ENCODE results near the gene FTCD.

FTCD gene

GRCh38 chr21:46136739-46137349 lies 18.5 kb downstream of the FTCD start:
- no peak for DNase-seq

DNA sequence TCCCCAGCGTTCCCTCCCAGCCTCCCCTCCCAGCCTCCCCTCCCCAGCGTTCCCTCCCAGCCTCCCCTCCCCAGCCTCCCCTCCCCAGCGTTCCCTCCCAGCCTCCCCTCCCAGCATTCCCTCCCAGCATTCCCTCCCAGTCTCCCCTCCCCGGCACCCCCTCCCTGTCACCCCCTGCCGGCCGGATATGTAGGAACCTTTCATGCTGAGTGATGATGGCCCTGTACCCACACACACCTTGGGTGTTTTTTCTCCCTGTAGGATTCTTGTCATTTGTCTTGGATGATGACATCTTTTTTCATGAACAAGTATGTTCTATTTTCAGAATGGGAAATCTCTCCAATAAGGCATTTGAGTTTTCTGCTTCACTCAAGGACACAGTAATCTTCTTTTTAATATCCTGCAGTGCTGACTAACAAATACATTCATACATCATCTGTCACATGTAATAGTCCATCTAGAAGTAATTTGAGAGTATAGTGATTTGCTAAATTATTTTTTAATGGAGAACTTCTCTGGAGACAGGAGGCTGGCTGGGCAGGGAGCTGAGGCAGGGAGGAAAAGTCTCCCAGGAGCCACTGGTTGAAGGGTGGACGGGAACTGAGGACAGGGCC lies 19.5 kb downstream of the FTCD start:
- DNase-seq: no peak

DNA sequence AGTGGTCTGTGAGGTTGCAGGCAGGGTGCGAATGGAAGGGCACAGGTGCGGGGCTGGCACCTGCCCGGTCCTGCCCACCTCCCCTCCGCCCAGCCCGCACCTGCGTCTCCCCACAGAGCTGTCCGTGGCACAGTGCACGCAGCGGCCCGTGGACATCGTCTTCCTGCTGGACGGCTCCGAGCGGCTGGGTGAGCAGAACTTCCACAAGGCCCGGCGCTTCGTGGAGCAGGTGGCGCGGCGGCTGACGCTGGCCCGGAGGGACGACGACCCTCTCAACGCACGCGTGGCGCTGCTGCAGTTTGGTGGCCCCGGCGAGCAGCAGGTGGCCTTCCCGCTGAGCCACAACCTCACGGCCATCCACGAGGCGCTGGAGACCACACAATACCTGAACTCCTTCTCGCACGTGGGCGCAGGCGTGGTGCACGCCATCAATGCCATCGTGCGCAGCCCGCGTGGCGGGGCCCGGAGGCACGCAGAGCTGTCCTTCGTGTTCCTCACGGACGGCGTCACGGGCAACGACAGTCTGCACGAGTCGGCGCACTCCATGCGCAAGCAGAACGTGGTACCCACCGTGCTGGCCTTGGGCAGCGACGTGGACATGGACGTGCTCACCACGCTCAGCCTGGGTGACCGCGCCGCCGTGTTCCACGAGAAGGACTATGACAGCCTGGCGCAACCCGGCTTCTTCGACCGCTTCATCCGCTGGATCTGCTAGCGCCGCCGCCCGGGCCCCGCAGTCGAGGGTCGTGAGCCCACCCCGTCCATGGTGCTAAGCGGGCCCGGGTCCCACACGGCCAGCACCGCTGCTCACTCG lies 23.3 kb downstream of the FTCD start:
- DNase-seq: no peak

GRCh38 chr21:46131588-46131837 lies 23.9 kb downstream of the FTCD start:
- no peak for DNase-seq

- no peak for DNase-seq
Observed at GRCh38 chr21:46130831-46131587, 24.4 kb downstream of the FTCD start.

DNA sequence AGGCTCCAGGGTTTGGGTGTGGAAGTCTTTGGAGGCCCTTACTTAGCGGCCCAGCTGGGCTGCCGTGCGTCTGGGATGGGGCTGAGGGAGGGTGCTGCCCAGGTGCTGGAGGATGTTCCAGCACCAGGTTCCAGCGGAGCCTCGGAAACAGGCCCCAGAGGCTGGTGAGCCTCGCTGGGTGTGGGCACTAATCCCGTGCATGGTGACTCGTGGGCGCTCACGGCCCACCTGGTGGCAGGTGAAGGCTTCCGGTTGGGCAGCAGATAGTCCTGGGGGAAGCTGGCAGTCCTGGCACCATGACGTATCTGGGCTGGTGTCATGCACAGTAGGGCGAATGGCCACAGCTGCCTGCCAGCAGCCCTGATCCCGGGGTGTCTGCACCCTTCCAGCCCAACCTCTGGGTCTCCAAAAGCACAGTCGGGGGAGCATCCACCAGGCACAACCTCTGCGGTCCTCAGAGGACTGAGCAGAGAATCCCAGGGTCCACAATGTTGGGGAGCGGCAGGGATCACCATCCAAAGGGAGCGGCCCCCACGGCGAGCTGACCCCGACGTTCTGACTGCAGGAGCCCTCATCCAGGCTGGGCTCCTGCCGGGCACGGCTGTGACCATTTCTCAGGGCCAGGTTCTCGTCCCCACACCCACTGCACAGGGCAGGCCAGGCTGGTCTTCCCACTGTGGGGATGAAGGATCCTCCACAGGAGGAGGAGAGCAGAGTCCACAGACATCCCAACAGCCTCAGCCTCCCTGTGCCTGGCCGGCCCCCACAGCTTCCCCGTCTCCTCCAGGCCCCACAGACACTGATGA lies 25.3 kb downstream of the FTCD start:
- DNase-seq: no peak

DNA sequence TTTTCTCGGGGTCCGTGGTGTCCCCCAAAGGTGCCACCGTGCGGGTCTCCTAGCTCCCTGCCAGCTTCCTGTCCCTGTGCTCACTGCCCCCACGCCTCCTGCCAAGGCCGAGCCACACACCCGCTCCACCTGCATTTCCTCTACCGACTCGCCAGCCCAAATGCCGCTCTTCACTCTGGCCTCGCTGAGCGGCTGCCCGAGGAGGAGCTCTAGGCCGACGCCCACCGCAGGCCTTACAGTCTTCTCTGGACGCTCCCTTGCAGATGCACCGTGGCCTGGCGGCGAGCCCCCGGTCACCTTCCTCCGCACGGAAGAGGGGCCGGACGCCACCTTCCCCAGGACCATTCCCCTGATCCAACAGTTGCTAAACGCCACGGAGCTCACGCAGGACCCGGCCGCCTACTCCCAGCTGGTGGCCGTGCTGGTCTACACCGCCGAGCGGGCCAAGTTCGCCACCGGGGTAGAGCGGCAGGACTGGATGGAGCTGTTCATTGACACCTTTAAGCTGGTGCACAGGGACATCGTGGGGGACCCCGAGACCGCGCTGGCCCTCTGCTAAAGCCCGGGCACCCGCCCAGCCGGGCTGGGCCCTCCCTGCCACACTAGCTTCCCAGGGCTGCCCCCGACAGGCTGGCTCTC lies 26.3 kb downstream of the FTCD start:
- DNase-seq: no peak

DNA sequence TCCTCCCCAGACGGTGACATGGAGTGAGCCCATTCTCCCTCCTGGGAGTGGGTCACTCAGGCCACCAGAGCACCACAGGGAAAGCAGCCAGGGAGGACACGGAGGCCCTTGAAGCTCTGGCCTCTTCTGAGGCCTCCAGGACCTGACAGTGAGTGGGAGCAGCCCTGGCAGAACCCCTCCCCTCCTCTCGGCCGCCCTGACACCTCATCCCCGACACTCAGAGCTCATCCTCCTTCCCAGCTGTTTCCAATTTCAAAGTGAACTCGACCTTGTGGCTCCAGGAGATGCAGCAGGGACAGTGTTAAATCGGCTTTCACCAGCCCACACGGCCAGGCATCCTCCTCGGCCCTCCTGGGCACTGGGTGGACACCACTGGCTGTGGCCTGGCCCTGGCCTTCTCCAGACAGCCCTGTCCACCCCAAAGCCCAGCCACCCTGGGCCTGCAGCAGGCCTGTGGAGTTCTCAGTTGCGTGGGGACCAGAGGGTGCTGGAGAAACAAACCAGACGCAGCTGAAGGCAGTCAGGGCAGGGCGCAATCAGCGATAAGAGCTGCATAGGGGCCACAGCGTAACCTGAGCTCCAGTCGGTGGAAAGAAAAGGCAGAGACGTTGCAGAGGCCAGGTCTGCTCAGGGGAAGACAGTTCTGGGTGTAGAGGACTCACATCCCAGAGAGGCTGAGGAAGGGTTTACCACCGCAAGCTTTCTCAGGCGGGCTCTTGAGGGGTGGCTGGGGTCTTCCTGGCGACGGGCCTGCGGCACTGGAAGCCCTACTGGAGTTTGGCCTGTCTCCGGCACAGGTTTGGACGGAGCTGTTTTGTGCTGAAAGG lies 27.1 kb downstream of the FTCD start:
- no peak for DNase-seq

DNA sequence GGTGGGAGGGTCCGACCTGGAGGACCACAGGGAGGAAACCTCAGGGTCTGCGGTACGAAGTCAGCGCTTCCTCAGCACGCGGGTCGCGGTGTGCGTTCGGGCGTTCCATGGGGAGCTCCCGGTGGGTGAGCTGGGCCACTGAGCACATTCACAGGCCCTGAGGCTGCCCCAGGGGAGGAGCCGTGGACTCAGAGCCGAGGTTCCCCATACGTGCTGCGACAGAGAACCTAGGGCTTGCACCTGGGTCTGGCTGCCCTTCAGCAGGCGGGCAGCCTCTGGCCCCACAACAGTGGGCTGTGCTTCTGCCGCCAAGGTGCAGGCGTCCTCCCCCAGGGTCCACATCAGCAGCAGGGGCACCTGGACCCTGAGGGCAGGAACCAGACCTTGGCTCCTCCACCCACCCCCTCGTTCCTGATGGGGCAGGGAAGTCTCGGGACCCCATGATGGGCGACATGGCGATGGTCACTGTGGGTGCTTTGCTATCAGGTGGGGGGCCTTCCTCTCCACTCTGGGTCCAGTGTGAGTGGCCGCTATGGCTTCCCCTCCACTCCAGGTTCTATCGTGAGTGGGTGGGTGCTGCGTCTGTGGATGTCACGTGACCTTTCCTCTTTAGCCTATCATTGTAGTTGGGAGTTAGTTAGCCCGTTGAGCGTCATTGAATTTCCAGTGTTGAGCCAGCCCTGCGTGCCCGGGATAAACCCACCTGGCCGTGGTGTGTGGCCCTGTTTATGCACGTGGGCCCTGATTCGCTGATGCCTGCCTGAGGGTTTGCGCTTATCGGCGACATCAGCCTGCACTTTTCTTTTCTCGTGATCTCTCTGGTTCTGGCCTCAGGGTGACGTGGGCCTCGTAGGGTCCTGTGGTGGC lies 27.9 kb downstream of the FTCD start:
- no peak for DNase-seq

DNA sequence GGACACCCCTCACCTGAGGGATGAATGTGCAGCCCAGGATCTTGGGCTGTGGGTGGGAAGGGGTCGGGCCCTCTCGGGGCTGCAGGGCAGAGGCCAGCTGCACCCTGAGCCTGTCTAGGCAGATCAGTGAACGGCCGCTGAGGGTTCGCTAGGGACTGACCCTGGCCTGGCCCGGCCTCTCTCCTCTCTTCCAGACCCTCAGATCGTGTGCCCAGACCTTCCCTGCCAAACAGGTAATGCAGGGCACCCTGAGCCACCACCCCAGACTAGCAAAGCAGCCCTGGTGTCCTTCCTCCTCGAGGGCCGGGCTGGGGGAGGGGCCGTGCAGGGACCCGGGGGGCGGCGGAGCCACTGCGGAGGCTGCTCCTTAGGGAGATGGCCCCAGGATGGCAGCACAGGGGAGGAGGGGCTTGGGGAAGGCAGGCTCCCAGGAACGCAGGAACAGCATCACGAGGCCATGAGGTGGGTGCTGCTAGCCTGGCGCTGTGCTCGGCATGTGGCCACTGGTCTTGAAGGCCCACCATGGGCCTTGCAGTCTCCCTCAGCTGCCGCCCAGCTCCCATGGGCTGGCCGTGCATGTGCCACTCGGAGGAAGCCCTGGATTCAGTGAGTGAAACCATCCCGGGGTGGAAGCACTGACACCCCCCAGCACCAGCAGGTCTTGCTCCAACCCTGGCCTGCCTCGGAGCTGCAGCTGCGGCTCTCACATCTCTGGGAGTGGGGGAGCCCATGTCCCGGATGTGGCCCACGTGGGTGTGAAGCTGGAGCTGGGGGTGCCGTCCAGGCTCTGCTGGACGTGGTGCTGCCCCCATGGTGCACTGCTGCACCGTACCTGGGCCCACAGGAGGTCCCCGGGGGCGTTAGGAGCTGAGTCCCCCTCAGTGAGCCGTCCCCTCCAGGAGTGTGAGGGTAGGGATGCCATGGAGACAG lies 28.8 kb downstream of the FTCD start:
- DNase-seq: no peak

GRCh38 chr21:46125846-46126301 lies 29.5 kb downstream of the FTCD start:
- DNase-seq: no peak

DNA sequence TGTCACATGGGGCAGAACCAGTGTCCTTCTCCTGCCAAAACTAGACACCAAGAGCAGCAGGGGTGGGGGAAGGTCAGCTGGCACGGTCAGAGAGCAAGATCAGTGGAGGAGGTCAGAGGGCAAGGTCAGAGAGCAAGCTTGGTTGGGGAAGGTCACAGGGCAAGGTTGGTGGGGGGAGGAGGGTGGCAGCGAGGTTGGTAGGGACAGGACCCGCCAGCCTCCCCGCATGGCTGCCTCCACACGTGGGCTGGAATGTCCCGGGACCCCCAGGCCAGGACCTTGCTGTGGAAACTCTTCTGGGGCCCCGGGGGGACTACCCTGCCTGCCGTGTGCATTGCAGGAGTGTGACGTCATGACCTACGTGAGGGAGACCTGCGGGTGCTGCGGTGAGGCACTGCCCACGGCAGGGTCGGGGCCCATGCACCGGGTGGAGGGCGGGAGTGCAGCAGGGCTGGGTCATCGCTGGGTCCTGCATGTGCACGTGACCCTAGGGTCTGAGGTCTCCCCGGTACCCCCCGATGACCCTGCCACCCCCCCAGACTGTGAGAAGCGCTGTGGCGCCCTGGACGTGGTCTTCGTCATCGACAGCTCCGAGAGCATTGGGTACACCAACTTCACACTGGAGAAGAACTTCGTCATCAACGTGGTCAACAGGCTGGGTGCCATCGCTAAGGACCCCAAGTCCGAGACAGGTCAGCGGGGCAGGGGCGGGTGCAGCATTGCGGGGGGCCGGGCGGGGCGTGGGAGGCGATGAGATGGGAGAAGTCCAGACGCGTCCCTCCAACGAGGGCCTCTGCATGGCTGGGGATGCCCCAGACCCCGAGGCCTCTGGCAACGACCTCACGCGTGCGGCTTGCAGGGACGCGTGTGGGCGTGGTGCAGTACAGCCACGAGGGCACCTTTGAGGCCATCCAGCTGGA lies 30.2 kb downstream of the FTCD start:
- DNase-seq: no peak

DNA sequence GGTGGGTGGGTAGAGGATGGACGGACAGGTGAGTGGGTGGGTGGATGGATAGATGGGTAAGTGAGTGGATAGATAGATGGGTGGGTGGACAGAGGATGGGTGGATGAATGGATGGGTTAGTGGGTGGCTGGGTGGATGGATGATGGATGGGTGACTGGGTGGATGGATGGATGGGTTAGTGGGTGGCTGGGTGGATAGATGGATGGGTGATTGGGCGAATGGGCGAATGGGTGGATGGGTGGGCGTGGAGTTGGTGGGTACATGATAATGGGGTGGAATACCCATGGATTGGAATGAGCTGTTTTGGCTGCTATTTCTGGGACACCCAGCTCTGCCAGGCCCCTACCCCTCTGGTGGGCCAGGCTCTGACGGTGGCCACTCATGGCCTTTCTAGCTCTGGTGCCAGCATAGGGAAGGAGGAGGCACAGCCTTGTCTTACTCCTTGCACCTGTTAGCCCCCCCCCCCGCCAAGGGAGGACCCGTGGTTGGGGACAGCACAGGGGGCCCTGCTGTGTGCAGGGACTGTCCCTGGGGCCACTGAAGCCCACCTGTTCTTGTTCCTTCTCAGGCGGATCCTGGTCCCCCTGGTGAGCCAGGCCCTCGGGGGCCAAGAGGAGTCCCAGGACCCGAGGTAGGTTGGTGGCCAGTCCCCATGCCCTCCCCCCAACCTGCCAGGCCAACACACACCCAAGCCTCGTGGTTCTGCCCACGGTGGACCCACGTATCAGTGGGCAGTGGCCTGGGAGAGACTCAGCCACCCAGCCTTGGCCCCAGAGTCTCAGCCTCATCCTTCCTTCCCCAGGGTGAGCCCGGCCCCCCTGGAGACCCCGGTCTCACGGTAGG lies 31.1 kb downstream of the FTCD start:
- no peak for DNase-seq

- DNase-seq: no peak
Observed at GRCh38 chr21:46122758-46123683, 32.4 kb downstream of the FTCD start.

- DNase-seq: no peak
Observed at GRCh38 chr21:46122237-46122671, 33.1 kb downstream of the FTCD start.

Data from suppressor macrophage treated with lipopolysaccharide for 4 hours (primary cell).